Neural cell (in vitro differentiated cells): Measurements from ENCODE around the gene NTN5. TPM values are rescaled to one million over a fixed set of nuclear protein-coding genes. Genes with fewer than 3 reads are reported as not detected.

Source experiments
- H2AFZ ChIP-seq: fragments of 200-600, 300-800 bp; sonication (generic), shearing (Covaris generic); 2 replicates; pipeline ENCODE4 v1.6.0; 2014; ENCODE audit warnings: low read depth, mild to moderate bottlenecking, antibody characterized with exemption, low read length, moderate library complexity
- H3F3A ChIP-seq: fragments of 200-600 bp; shearing (Covaris generic); 2 replicates; pipeline ENCODE4 v1.6.1; 2016; ENCODE audit warnings: mild to moderate bottlenecking, moderate library complexity, mixed read lengths, antibody characterized with exemption, low read length; ENCODE audit not compliant: insufficient read depth, poor library complexity, severe bottlenecking
- H3K27ac ChIP-seq: fragments of 200-600, 300-800 bp; sonication (generic), shearing (Covaris generic); 2 replicates; pipeline ENCODE4 v1.5.1; 2014; ENCODE audit warnings: mild to moderate bottlenecking, low read length, moderate library complexity
- H3K27me3 ChIP-seq: fragments of 300-800, 200-600 bp; sonication (generic), shearing (Covaris generic); 2 replicates; pipeline ENCODE4 v1.6.0; 2014; ENCODE audit warnings: mild to moderate bottlenecking, low read depth, low read length, moderate library complexity; ENCODE audit not compliant: insufficient read depth
- H3K36me3 ChIP-seq: fragments of 300-800, 200-600 bp; sonication (generic), shearing (Covaris generic); 2 replicates; pipeline ENCODE4 v1.5.1; 2014; ENCODE audit warnings: mild to moderate bottlenecking, antibody characterized with exemption, low read length, moderate library complexity; ENCODE audit not compliant: insufficient read depth
- H3K4me2 ChIP-seq: fragments of 300-800, 200-600 bp; sonication (generic), shearing (Covaris generic); 2 replicates; pipeline ENCODE4 v1.6.0; 2014; ENCODE audit warnings: mild to moderate bottlenecking, low read length
- H3K4me3 ChIP-seq: fragments of 300-800, 200-600 bp; sonication (generic), shearing (Covaris generic); 2 replicates; pipeline ENCODE4 v1.5.1; 2014; ENCODE audit warnings: mild to moderate bottlenecking, low read length, moderate library complexity
- H3K79me2 ChIP-seq: fragments of 200-600 bp; shearing (Covaris generic); replicated peaks from 2 replicates; pipeline ENCODE4 v1.6.0; 2014; ENCODE audit warnings: mild to moderate bottlenecking, low read length, moderate library complexity; ENCODE audit not compliant: insufficient read depth
- H3K9ac ChIP-seq: fragments of 300-800, 200-600 bp; sonication (generic), shearing (Covaris generic); 2 replicates; pipeline ENCODE4 v1.6.1; 2016; ENCODE audit warnings: mild to moderate bottlenecking, low read length, mixed read lengths
- H3K9me2 ChIP-seq: fragments of 200-600 bp; shearing (Covaris generic); 2 replicates; pipeline ENCODE4 v1.6.1; 2016; ENCODE audit warnings: mild to moderate bottlenecking, low read length, mixed read lengths; ENCODE audit not compliant: insufficient read depth
- H3K9me3 ChIP-seq: fragments of 200-600, 300-800 bp; sonication (generic), shearing (Covaris generic); 2 replicates; pipeline ENCODE4 v1.6.1; 2016; ENCODE audit warnings: mild to moderate bottlenecking, mixed run types, low read length, moderate library complexity, mixed read lengths
- H4K20me1 ChIP-seq: fragments of 200-600 bp; shearing (Covaris generic); 2 replicates; pipeline ENCODE4 v1.6.1; 2016; ENCODE audit warnings: mild to moderate bottlenecking, mixed run types; ENCODE audit not compliant: insufficient read depth
- EZH2 ChIP-seq: fragments of 200-600, 300-800 bp; shearing (Covaris generic), sonication (generic); IDR thresholded peaks from 2 replicates; pipeline ENCODE4 v1.6.1; 2014; ENCODE audit warnings: antibody characterized with exemption, low read length, borderline replicate concordance, mild to moderate bottlenecking; ENCODE audit not compliant: insufficient read depth, poor library complexity, severe bottlenecking
- POLR2AphosphoS5 ChIP-seq: IDR thresholded peaks from 2 replicates; pipeline ENCODE4 v1.6.1; 2012
- SMC3 ChIP-seq: fragments of 450-650 bp; conservative IDR thresholded peaks from 2 replicates; pipeline ENCODE4 v1.6.1; 2014; ENCODE audit warnings: antibody characterized with exemption, mild to moderate bottlenecking, moderate library complexity; ENCODE audit not compliant: poor library complexity
- polyA plus RNA-seq: library from polyadenylated mRNA; depleted of rRNA; stranded (reverse); fragments of >200 nt; gene quantifications from 2 replicates; pipeline ENCODE4 v1.2.3, GENCODE V29; 2014
- TF ChIP-seq, protein P1 (sequence below): fragments of 450-650 bp; IDR thresholded peaks from 2 replicates; pipeline ENCODE4 v1.5.1; 2014; ENCODE audit warnings: antibody characterized with exemption, mild to moderate bottlenecking, moderate library complexity; ENCODE audit not compliant: poor library complexity, severe bottlenecking

Gene NTN5
- polyA plus RNA-seq, 1 donor from 2014 or later = not detected

GRCh38 chr19:48613024-48613851 is 59.6 kb downstream of the NTN5 start:
- H3F3A ChIP-seq = no peaks in the 10 kb centered on the region
- H3K27me3 ChIP-seq = no peaks in the 10 kb centered on the region
- H3K4me2 ChIP-seq = no peak overlapping the region
- no peak overlapping the region for H3K9ac ChIP-seq
- peaks cover 4% of the 10 kb centered on the region for H4K20me1 ChIP-seq
- no peaks in the 10 kb centered on the region for H3K9me3 ChIP-seq
- no peak overlapping the region for H3K27ac ChIP-seq
- H3K9me2 ChIP-seq = no peaks in the 10 kb centered on the region
- H3K36me3 ChIP-seq = peaks cover 3% of the 10 kb centered on the region
- peaks cover 17% of the 10 kb centered on the region for H3K79me2 ChIP-seq
- TF ChIP-seq, protein P1, sequence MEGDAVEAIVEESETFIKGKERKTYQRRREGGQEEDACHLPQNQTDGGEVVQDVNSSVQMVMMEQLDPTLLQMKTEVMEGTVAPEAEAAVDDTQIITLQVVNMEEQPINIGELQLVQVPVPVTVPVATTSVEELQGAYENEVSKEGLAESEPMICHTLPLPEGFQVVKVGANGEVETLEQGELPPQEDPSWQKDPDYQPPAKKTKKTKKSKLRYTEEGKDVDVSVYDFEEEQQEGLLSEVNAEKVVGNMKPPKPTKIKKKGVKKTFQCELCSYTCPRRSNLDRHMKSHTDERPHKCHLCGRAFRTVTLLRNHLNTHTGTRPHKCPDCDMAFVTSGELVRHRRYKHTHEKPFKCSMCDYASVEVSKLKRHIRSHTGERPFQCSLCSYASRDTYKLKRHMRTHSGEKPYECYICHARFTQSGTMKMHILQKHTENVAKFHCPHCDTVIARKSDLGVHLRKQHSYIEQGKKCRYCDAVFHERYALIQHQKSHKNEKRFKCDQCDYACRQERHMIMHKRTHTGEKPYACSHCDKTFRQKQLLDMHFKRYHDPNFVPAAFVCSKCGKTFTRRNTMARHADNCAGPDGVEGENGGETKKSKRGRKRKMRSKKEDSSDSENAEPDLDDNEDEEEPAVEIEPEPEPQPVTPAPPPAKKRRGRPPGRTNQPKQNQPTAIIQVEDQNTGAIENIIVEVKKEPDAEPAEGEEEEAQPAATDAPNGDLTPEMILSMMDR = no peak
- TF ChIP-seq SMC3 = no peak
- H3K4me3 ChIP-seq = no peak overlapping the region
- H2AFZ ChIP-seq = no peak overlapping the region

DNA sequence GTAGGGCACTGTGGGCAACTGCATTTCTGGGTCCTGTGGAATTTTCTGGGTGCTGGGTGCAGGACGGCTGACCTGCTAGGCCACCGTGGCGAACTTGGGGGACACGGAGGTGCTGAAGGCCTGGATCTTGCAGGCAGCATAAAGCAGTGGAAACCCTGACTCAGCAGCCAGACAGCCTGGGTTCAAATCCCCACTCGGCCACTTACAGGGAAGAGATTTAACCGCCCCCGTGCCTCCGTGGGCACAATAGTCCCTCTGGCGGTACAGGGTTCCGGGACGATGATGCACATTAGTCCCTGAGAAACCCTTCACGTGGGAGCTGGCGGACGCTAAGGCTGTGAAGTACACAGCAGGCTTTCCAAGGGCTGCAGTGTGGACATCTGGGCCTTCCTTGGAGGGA is 60.9 kb downstream of the NTN5 start:
- no peak overlapping the region for H3K9ac ChIP-seq
- no peak overlapping the region for H3K4me2 ChIP-seq
- H3K4me3 ChIP-seq = no peak overlapping the region
- no peak overlapping the region for H3K27ac ChIP-seq
- H3K27me3 ChIP-seq = no peaks in the 10 kb centered on the region
- H2AFZ ChIP-seq = no peak overlapping the region
- no peaks in the 10 kb centered on the region for H3K9me2 ChIP-seq
- no peaks in the 10 kb centered on the region for H4K20me1 ChIP-seq
- H3K79me2 ChIP-seq = peaks cover 5% of the 10 kb centered on the region
- H3F3A ChIP-seq = no peaks in the 10 kb centered on the region
- no peak for TF ChIP-seq POLR2AphosphoS5
- no peak for TF ChIP-seq EZH2
- H3K36me3 ChIP-seq = peaks cover under 1% of the 10 kb centered on the region
- H3K9me3 ChIP-seq = no peaks in the 10 kb centered on the region

Other genes with a start within 250 kb of the NTN5 start
- 10.6 and 11.8 TPM in 2 replicates for gene GRWD1, start 227.0 kb downstream of the NTN5 start, polyA plus RNA-seq
- gene KCNJ14, start 217.4 kb downstream of the NTN5 start, polyA plus RNA-seq = 1.1 and 1.6 TPM in 2 replicates
- 314 and 397 TPM in 2 replicates for gene CYTH2, start 203.6 kb downstream of the NTN5 start, polyA plus RNA-seq
- 8.1 and 17.1 TPM in 2 replicates for gene LMTK3, start 161.2 kb downstream of the NTN5 start, polyA plus RNA-seq
- not detected in 2 replicates for gene SULT2B1, start 120.8 kb downstream of the NTN5 start, polyA plus RNA-seq
- not detected in 2 replicates for gene SPACA4, start 66.3 kb downstream of the NTN5 start, polyA plus RNA-seq
- 0.73 and 1.2 TPM in 2 replicates for gene FAM83E, start 57.9 kb downstream of the NTN5 start, polyA plus RNA-seq
- gene RPL18, start 53.8 kb downstream of the NTN5 start, polyA plus RNA-seq = 2,102 and 2,180 TPM in 2 replicates
- 22.6 and 32.6 TPM in 2 replicates for gene SPHK2, start 53.5 kb downstream of the NTN5 start, polyA plus RNA-seq
- gene DBP, start 35.6 kb downstream of the NTN5 start, polyA plus RNA-seq = 1.0 and 3.6 TPM in 2 replicates
- 105 and 108 TPM in 2 replicates for gene CA11, start 26.8 kb downstream of the NTN5 start, polyA plus RNA-seq
- gene FUT2, start 23.0 kb upstream of the NTN5 start, polyA plus RNA-seq = not detected in 2 replicates
- 0.36 and 0.96 TPM in 2 replicates for gene MAMSTR, start 46.7 kb upstream of the NTN5 start, polyA plus RNA-seq
- gene RASIP1, start 67.6 kb upstream of the NTN5 start, polyA plus RNA-seq = 0.26 TPM in 1 of 2 replicates, not detected in the other
- gene IZUMO1, start 73.9 kb upstream of the NTN5 start, polyA plus RNA-seq = not detected in 2 replicates
- gene FUT1, start 79.6 kb upstream of the NTN5 start, polyA plus RNA-seq = 0.15 and 0.26 TPM in 2 replicates
- not detected in 2 replicates for gene FGF21, start 82.5 kb upstream of the NTN5 start, polyA plus RNA-seq
- gene BCAT2, start 138.0 kb upstream of the NTN5 start, polyA plus RNA-seq = 19.5 and 28.5 TPM in 2 replicates
- 0.40 and 0.44 TPM in 2 replicates for gene HSD17B14, start 163.5 kb upstream of the NTN5 start, polyA plus RNA-seq
- not detected in 2 replicates for gene PLEKHA4, start 195.6 kb upstream of the NTN5 start, polyA plus RNA-seq
- gene PPP1R15A, start 199.4 kb upstream of the NTN5 start, polyA plus RNA-seq = 73.3 and 73.6 TPM in 2 replicates
- not detected in 2 replicates for gene TULP2, start 225.7 kb upstream of the NTN5 start, polyA plus RNA-seq
- gene NUCB1, start 227.3 kb upstream of the NTN5 start, polyA plus RNA-seq = 80.0 and 83.7 TPM in 2 replicates